Panc1 (cell line): ENCODE results near the gene NARF. TPM values are rescaled to one million over a fixed set of nuclear protein-coding genes. Genes with fewer than 3 reads are reported as not detected.

ENCODE experiments used
- ATAC-seq: fragments of 200-7000 bp; cut with Tn5 transposase; 2 replicates; pipeline ENCODE4 v1.9.1; 2020; ENCODE audit warnings: mild to moderate bottlenecking, moderate library complexity
- BruUV-seq: library from RNA; stranded (reverse); fragments of 400-500 nt; replicated peaks from 2 replicates; lab custom pipeline; 2021; lab: Mats Ljungman, UMichigan
- CTCF ChIA-PET: fragments of 300-600 bp; sonication (Branson Sonifier 250); formaldehyde crosslinking; loops from one replicate; lab custom pipeline; 2022; ENCODE audit warnings: antibody characterized with exemption; lab: Charles Lee
- POLR2A ChIA-PET: fragments of 300-600 bp; sonication (Branson Sonifier 250); formaldehyde crosslinking; loops from one replicate; lab custom pipeline; 2022; ENCODE audit warnings: antibody characterized with exemption; lab: Charles Lee
- DNase-seq: peaks from one replicate; pipeline ENCODE4 v3.0.0-alpha.2; 2010; ENCODE audit warnings: low read depth, low spot score
- H3K27ac ChIP-seq: 2 replicates; pipeline ENCODE4 v1.5.1; 2011; ENCODE audit warnings: mild to moderate bottlenecking, low read length, inconsistent platforms
- H3K27me3 ChIP-seq: fragments of 200-500 bp; sonication (Bioruptor generic); 2 replicates; pipeline ENCODE4 v1.6.0; 2014; ENCODE audit warnings: low read length, inconsistent platforms; ENCODE audit not compliant: control insufficient read depth, insufficient read depth
- H3K36me3 ChIP-seq: fragments of 200-500 bp; sonication (Bioruptor generic); 2 replicates; pipeline ENCODE4 v1.5.1; 2014; ENCODE audit warnings: inconsistent platforms, mild to moderate bottlenecking, low read length, moderate library complexity; ENCODE audit not compliant: control insufficient read depth, insufficient read depth
- H3K4me1 ChIP-seq: 2 replicates; pipeline ENCODE4 v1.5.1; 2011; ENCODE audit warnings: inconsistent platforms, mild to moderate bottlenecking, low read length, moderate library complexity; ENCODE audit not compliant: control insufficient read depth, insufficient read depth
- H3K4me3 ChIP-seq, 2 experiments: 2 replicates each; pipeline ENCODE4 v1.5.1; 2011 to 2012; ENCODE audit warnings: low read depth in 2 of 2, low read length in 2 of 2, mild to moderate bottlenecking in 2 of 2, inconsistent platforms in 1 of 2, moderate library complexity in 1 of 2
- H3K9me3 ChIP-seq: fragments of 200-500 bp; sonication (Bioruptor generic); 2 replicates; pipeline ENCODE4 v1.5.1; 2014; ENCODE audit warnings: low read depth, mild to moderate bottlenecking, inconsistent platforms, low read length, moderate library complexity; ENCODE audit not compliant: control insufficient read depth, insufficient read depth
- POLR2AphosphoS5 ChIP-seq: IDR thresholded peaks from 2 replicates; pipeline ENCODE4 v1.6.1; 2012; ENCODE audit warnings: mild to moderate bottlenecking, low read depth, low read length, moderate library complexity
- SIN3A ChIP-seq: IDR thresholded peaks from 2 replicates; pipeline ENCODE4 v1.6.1; 2012; ENCODE audit warnings: low read depth, mild to moderate bottlenecking, low read length, moderate library complexity, borderline replicate concordance; ENCODE audit not compliant: insufficient read depth
- TCF7L2 ChIP-seq: IDR thresholded peaks from 2 replicates; pipeline ENCODE4 v1.6.1; 2011; ENCODE audit warnings: mild to moderate bottlenecking, low read depth, low read length, inconsistent platforms
- in situ Hi-C: cut with HindIII; loops from 2 replicates; pipeline ENCODE4 v1.10.0; 2016; ENCODE audit warnings: low sequenced_read_pairs, low pct_unique_long_range_greater_than_20kb
- intact Hi-C: fragments of 100-400 bp; cut with micrococcal nuclease; formaldehyde crosslinking; loops from one replicate; pipeline ENCODE4 v1.10.0; 2022; ENCODE audit not compliant: unreplicated experiment
- total RNA-seq: library from RNA; stranded (reverse); gene quantifications from one replicate; pipeline ENCODE4 v1.2.1, GENCODE V29; 2021; ENCODE audit not compliant: unreplicated experiment
- TF ChIP-seq, protein P1 (sequence below): fragments of 450-650 bp; IDR thresholded peaks from 2 replicates; pipeline ENCODE4 v1.5.1; 2017; ENCODE audit warnings: mild to moderate bottlenecking
- TF ChIP-seq, protein P2 (sequence below), 2 experiments: IDR thresholded peaks; 2 replicates each; pipeline ENCODE4 v1.6.1; 2011 to 2012; ENCODE audit warnings: low read depth in 2 of 2, control low read depth in 1 of 2, low read length in 1 of 2, mild to moderate bottlenecking in 1 of 2, moderate library complexity in 1 of 2; ENCODE audit not compliant: insufficient read depth in 1 of 2

Gene NARF
- total RNA-seq, 1 experiment from 2014 or later = 60.9 TPM

DNA sequence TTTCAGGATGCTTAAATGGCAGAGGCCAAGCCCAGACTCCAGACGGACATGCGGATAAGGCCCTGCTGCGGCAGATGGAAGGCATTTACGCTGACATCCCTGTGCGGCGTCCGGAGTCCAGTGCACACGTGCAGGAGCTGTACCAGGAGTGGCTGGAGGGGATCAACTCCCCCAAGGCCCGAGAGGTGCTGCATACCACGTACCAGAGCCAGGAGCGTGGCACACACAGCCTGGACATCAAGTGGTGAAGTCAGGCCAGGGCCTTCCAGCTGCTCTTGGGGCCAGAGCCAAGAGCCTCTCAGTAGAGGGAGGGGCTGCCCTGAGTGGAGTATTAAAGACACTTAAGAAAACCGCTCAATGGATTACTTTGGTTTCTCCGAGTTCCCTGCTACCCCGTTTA, 29.4 kb downstream of the NARF start:
- no peak for TF ChIP-seq POLR2AphosphoS5
- TF ChIP-seq, protein P1, sequence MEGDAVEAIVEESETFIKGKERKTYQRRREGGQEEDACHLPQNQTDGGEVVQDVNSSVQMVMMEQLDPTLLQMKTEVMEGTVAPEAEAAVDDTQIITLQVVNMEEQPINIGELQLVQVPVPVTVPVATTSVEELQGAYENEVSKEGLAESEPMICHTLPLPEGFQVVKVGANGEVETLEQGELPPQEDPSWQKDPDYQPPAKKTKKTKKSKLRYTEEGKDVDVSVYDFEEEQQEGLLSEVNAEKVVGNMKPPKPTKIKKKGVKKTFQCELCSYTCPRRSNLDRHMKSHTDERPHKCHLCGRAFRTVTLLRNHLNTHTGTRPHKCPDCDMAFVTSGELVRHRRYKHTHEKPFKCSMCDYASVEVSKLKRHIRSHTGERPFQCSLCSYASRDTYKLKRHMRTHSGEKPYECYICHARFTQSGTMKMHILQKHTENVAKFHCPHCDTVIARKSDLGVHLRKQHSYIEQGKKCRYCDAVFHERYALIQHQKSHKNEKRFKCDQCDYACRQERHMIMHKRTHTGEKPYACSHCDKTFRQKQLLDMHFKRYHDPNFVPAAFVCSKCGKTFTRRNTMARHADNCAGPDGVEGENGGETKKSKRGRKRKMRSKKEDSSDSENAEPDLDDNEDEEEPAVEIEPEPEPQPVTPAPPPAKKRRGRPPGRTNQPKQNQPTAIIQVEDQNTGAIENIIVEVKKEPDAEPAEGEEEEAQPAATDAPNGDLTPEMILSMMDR = no peak
- no peak for TF ChIP-seq SIN3A
- TF ChIP-seq, protein P2, sequence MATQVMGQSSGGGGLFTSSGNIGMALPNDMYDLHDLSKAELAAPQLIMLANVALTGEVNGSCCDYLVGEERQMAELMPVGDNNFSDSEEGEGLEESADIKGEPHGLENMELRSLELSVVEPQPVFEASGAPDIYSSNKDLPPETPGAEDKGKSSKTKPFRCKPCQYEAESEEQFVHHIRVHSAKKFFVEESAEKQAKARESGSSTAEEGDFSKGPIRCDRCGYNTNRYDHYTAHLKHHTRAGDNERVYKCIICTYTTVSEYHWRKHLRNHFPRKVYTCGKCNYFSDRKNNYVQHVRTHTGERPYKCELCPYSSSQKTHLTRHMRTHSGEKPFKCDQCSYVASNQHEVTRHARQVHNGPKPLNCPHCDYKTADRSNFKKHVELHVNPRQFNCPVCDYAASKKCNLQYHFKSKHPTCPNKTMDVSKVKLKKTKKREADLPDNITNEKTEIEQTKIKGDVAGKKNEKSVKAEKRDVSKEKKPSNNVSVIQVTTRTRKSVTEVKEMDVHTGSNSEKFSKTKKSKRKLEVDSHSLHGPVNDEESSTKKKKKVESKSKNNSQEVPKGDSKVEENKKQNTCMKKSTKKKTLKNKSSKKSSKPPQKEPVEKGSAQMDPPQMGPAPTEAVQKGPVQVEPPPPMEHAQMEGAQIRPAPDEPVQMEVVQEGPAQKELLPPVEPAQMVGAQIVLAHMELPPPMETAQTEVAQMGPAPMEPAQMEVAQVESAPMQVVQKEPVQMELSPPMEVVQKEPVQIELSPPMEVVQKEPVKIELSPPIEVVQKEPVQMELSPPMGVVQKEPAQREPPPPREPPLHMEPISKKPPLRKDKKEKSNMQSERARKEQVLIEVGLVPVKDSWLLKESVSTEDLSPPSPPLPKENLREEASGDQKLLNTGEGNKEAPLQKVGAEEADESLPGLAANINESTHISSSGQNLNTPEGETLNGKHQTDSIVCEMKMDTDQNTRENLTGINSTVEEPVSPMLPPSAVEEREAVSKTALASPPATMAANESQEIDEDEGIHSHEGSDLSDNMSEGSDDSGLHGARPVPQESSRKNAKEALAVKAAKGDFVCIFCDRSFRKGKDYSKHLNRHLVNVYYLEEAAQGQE (IDR thresholded peaks at IDR 0.05; ENCODE audit: insufficient read depth in 1 of 2, low read depth in 2 of 2, low read length in 1 of 2) = no peak
- TF ChIP-seq TCF7L2 = no peak
- no peaks in the 10 kb centered on the region for H3K36me3 ChIP-seq
- ATAC-seq (no peak), DNase-seq (no peak)
- CTCF ChIA-PET = no interaction called here
- H3K4me3 ChIP-seq = no peak overlapping the region
- H3K4me1 ChIP-seq = peaks cover 5% of the 10 kb centered on the region; the same call in 1 of the 2 replicates
- in situ Hi-C loops = no loop called here
- intact Hi-C loops = no loop called here
- no peak overlapping the region for H3K27ac ChIP-seq
- POLR2A ChIA-PET = no interaction called here
- H3K9me3 ChIP-seq = no peaks in the 10 kb centered on the region
- BruUV-seq = no TSS peak
- H3K27me3 ChIP-seq = no peaks in the 10 kb centered on the region

DNA sequence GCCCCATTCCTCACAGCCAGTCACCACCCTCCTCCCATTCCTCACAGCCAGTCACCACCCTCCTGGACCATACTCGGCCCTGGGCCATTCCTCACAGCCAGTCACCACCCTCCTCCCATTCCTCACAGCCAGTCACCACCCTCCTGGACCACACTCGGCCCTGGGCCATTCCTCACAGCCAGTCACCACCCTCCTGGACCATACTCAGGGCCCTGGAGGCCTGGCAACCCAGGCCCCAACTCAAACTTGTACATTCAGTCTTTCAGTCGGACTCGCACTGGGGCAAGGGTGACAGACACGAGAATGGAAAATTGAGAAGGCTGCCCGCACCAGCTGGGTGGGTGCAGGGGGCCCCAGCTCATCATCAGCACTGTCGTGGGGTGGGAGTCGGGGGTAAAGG, 30.6 kb downstream of the NARF start:
- DNase-seq (no peak), ATAC-seq (no peak)
- H3K4me3 ChIP-seq = no peak overlapping the region
- no peaks in the 10 kb centered on the region for H3K36me3 ChIP-seq
- H3K27me3 ChIP-seq = no peaks in the 10 kb centered on the region
- H3K27ac ChIP-seq = no peak overlapping the region
- intact Hi-C loops = no loop called here
- H3K9me3 ChIP-seq = no peaks in the 10 kb centered on the region
- BruUV-seq = no TSS peak
- in situ Hi-C loops = no loop called here
- ChIA-PET POLR2A (no interaction called here), CTCF (no interaction called here)
- TF ChIP-seq SIN3A (no peak), TCF7L2 (no peak), POLR2AphosphoS5 (no peak; the same call in 1 of the 2 replicates)
- TF ChIP-seq, protein P1 = no peak
- H3K4me1 ChIP-seq = peaks cover 13% of the 10 kb centered on the region
